GM23338 (cell line): ENCODE measurements around the gene KLHL4. TPM values are rescaled to one million over a fixed set of nuclear protein-coding genes. Genes with fewer than 3 reads are reported as not detected.

Experiments used
- ATAC-seq: fragments of 200-7000 bp; cut with Tn5 transposase; 3 replicates; pipeline ENCODE4 v1.9.1; 2020
- DNase-seq: peaks from one replicate; pipeline ENCODE4 v3.0.0-alpha.2; 2015; ENCODE audit warnings: low spot score
- H2AFZ ChIP-seq: fragments of 200-600 bp; sonication (generic); 2 replicates; pipeline ENCODE4 v1.8.0; 2016; ENCODE audit warnings: antibody characterized with exemption, mild to moderate bottlenecking, moderate library complexity
- H3F3A ChIP-seq: fragments of 200-600 bp; sonication (generic); replicated peaks from 2 replicates; pipeline ENCODE4 v1.8.0; 2017; ENCODE audit warnings: antibody characterized with exemption, mixed run types, low read depth
- H3K27ac ChIP-seq: fragments of 200-600 bp; sonication (generic); 2 replicates; pipeline ENCODE4 v1.6.1; 2016; ENCODE audit warnings: low read depth
- H3K27me3 ChIP-seq: fragments of 200-600 bp; sonication (generic); 2 replicates; pipeline ENCODE4 v1.8.0; 2016; ENCODE audit warnings: mild to moderate bottlenecking, mixed run types, moderate library complexity; ENCODE audit not compliant: insufficient read depth
- H3K36me3 ChIP-seq: fragments of 200-600 bp; sonication (generic); 2 replicates; pipeline ENCODE4 v1.8.0; 2016; ENCODE audit warnings: mild to moderate bottlenecking; ENCODE audit not compliant: insufficient read depth
- H3K4me1 ChIP-seq: fragments of 200-600 bp; sonication (generic); 2 replicates; pipeline ENCODE4 v1.8.0; 2016; ENCODE audit warnings: mild to moderate bottlenecking, moderate library complexity; ENCODE audit not compliant: insufficient read depth
- H3K4me2 ChIP-seq: fragments of 200-600 bp; sonication (generic); 2 replicates; pipeline ENCODE4 v1.7.1; 2017; ENCODE audit warnings: mixed run types
- H3K4me3 ChIP-seq: fragments of 200-600 bp; sonication (generic); 2 replicates; pipeline ENCODE4 v1.6.1; 2016; ENCODE audit warnings: mixed run types
- H3K79me2 ChIP-seq: fragments of 200-600 bp; sonication (generic); replicated peaks from 2 replicates; pipeline ENCODE4 v1.8.0; 2017; ENCODE audit warnings: mild to moderate bottlenecking; ENCODE audit not compliant: insufficient read depth
- H3K9me2 ChIP-seq: fragments of 200-600 bp; sonication (generic); 2 replicates; pipeline ENCODE4 v1.8.0; 2017; ENCODE audit not compliant: insufficient read depth
- H4K20me1 ChIP-seq: fragments of 200-600 bp; sonication (generic); replicated peaks from 2 replicates; pipeline ENCODE4 v1.8.0; 2017; ENCODE audit warnings: mild to moderate bottlenecking; ENCODE audit not compliant: insufficient read depth
- H3K27ac Mint-ChIP-seq: 2 replicates; pipeline ENCODE4 v1.8.0; 2020; ENCODE audit warnings: inconsistent platforms, mild to moderate bottlenecking, moderate library complexity, mixed read lengths
- H3K27me3 Mint-ChIP-seq: 3 replicates; pipeline ENCODE4 v1.8.0; 2022; ENCODE audit warnings: low read depth, mild to moderate bottlenecking, moderate library complexity, mixed read lengths, inconsistent platforms; ENCODE audit not compliant: insufficient read depth, poor library complexity
- H3K36me3 Mint-ChIP-seq: 3 replicates; pipeline ENCODE4 v1.8.0; 2021; ENCODE audit warnings: low read depth, mild to moderate bottlenecking, inconsistent platforms, moderate library complexity, mixed read lengths
- H3K4me1 Mint-ChIP-seq: 3 replicates; pipeline ENCODE4 v1.8.0; 2020; ENCODE audit warnings: mild to moderate bottlenecking, inconsistent platforms, mixed read lengths
- H3K4me3 Mint-ChIP-seq: 3 replicates; pipeline ENCODE4 v1.8.0; 2021; ENCODE audit warnings: moderate library complexity, mild to moderate bottlenecking, inconsistent platforms, mixed read lengths
- H3K9me3 Mint-ChIP-seq: 3 replicates; pipeline ENCODE4 v1.8.0; 2020; ENCODE audit warnings: moderate library complexity, mild to moderate bottlenecking, inconsistent platforms, mixed read lengths
- CTCF ChIP-seq, 2 experiments: fragments of 200-600 bp in 1 of 2; sonication (generic) in 1 of 2; conservative IDR thresholded peaks; 2 replicates each; pipeline versions ENCODE4 v1.5.1 to v1.6.1; 2016 to 2017; ENCODE audit warnings: antibody characterized with exemption in 2 of 2, low read depth in 2 of 2, mild to moderate bottlenecking in 2 of 2, moderate library complexity in 1 of 2
- polyA plus RNA-seq: library from polyadenylated mRNA; unstranded; fragments of >200 nt; fragmentation: Nextera tagmentation; extraction: Ambion mirVana; gene quantifications from 2 replicates; pipeline ENCODE4 v1.2.1, GENCODE V29; 2016
- total RNA-seq: library from RNA; depleted of rRNA; stranded (reverse); fragments of >200 nt; shearing (Covaris generic); gene quantifications from 2 replicates; pipeline ENCODE4 v1.2.3, GENCODE V29; 2014
- TF ChIP-seq, protein P1 (sequence below): fragments of 250-450 bp; sonication (Bioruptor Pico); IDR thresholded peaks from 2 replicates; pipeline ENCODE4 v1.5.0; 2020; ENCODE audit warnings: mild to moderate bottlenecking, moderate library complexity

KLHL4 gene
- total and polyA plus RNA-seq, 2 experiments from 2014 or later: 1.8 to 6.2 TPM

DNA sequence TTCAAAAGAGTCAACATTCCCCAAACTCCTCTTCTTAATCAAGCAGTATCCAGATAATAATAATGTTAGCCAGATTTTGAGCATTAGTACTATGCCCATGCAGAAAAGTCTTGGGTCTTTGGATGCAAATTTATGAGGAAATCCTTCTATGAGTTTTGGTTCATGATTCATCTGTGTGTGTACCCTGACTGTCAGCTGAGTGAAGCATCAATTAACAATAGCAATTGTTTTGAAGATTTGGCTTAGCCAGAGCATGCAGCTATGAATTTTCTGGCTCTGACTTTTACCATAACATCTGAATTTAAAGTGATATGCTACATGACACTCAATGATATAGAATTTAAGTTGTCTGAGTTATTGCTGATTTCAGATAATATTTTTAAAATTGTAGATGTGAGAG, 145.8 kb downstream of the KLHL4 start (continued):
- TF ChIP-seq, protein P1, sequence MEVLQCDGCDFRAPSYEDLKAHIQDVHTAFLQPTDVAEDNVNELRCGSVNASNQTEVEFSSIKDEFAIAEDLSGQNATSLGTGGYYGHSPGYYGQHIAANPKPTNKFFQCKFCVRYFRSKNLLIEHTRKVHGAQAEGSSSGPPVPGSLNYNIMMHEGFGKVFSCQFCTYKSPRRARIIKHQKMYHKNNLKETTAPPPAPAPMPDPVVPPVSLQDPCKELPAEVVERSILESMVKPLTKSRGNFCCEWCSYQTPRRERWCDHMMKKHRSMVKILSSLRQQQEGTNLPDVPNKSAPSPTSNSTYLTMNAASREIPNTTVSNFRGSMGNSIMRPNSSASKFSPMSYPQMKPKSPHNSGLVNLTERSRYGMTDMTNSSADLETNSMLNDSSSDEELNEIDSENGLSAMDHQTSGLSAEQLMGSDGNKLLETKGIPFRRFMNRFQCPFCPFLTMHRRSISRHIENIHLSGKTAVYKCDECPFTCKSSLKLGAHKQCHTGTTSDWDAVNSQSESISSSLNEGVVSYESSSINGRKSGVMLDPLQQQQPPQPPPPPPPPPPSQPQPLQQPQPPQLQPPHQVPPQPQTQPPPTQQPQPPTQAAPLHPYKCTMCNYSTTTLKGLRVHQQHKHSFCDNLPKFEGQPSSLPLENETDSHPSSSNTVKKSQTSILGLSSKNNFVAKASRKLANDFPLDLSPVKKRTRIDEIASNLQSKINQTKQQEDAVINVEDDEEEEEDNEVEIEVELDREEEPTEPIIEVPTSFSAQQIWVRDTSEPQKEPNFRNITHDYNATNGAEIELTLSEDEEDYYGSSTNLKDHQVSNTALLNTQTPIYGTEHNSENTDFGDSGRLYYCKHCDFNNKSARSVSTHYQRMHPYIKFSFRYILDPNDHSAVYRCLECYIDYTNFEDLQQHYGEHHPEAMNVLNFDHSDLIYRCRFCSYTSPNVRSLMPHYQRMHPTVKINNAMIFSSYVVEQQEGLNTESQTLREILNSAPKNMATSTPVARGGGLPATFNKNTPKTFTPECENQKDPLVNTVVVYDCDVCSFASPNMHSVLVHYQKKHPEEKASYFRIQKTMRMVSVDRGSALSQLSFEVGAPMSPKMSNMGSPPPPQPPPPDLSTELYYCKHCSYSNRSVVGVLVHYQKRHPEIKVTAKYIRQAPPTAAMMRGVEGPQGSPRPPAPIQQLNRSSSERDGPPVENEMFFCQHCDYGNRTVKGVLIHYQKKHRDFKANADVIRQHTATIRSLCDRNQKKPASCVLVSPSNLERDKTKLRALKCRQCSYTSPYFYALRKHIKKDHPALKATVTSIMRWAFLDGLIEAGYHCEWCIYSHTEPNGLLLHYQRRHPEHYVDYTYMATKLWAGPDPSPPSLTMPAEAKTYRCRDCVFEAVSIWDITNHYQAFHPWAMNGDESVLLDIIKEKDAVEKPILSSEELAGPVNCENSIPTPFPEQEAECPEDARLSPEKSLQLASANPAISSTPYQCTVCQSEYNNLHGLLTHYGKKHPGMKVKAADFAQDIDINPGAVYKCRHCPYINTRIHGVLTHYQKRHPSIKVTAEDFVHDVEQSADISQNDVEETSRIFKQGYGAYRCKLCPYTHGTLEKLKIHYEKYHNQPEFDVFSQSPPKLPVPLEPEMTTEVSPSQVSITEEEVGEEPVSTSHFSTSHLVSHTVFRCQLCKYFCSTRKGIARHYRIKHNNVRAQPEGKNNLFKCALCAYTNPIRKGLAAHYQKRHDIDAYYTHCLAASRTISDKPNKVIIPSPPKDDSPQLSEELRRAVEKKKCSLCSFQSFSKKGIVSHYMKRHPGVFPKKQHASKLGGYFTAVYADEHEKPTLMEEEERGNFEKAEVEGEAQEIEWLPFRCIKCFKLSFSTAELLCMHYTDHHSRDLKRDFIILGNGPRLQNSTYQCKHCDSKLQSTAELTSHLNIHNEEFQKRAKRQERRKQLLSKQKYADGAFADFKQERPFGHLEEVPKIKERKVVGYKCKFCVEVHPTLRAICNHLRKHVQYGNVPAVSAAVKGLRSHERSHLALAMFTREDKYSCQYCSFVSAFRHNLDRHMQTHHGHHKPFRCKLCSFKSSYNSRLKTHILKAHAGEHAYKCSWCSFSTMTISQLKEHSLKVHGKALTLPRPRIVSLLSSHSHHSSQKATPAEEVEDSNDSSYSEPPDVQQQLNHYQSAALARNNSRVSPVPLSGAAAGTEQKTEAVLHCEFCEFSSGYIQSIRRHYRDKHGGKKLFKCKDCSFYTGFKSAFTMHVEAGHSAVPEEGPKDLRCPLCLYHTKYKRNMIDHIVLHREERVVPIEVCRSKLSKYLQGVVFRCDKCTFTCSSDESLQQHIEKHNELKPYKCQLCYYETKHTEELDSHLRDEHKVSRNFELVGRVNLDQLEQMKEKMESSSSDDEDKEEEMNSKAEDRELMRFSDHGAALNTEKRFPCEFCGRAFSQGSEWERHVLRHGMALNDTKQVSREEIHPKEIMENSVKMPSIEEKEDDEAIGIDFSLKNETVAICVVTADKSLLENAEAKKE (CRISPR knock-in tag): no peak

DNA sequence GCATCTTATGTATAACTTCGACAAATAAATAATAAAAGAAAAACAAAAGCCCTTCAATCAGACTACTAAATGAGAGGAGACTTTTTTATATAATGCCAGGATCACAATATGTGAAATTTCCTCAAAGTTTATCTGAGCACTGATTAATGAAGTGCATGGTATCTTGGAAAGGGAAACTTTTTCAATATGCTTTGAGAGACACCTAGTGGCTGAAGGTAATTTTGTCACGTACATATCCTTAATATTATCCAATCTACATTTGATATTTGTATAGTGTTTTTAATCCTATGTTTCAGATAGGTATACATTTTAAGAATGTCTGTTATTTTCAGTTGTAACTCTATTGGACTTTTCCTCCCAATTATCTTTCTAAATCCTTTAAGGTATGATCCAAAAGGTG, 146.8 kb downstream of the KLHL4 start:
- no peaks in the 10 kb centered on the region for H3K27me3 ChIP-seq
- Mint-ChIP-seq H3K4me3 (no peak overlapping the region), H3K36me3 (peaks cover 5% of the 10 kb centered on the region; the same call in 2 of the 3 replicates), H3K4me1 (peaks cover 8% of the 10 kb centered on the region; the same call in 2 of the 3 replicates), H3K9me3 (no peaks in the 10 kb centered on the region), H3K27ac (no peak overlapping the region), H3K27me3 (no peaks in the 10 kb centered on the region)
- H3K4me1 ChIP-seq: peaks cover 6% of the 10 kb centered on the region; the same call in 1 of the 2 replicates
- peak; percentile 48 to 67 for TF ChIP-seq CTCF (conservative IDR thresholded peaks at IDR 0.05; ENCODE audit: low read depth in 2 of 2)
- TF ChIP-seq, protein P1 (CRISPR knock-in tag): no peak
- H3K4me3 ChIP-seq: no peak overlapping the region
- no peak overlapping the region for H3K4me2 ChIP-seq
- H2AFZ ChIP-seq: no peak overlapping the region
- H4K20me1 ChIP-seq: no peaks in the 10 kb centered on the region
- no peaks in the 10 kb centered on the region for H3K79me2 ChIP-seq
- H3K9me2 ChIP-seq: no peaks in the 10 kb centered on the region
- peak; percentile 43 for DNase-seq
- H3F3A ChIP-seq: no peaks in the 10 kb centered on the region
- H3K27ac ChIP-seq: no peak overlapping the region
- no peak for ATAC-seq
- H3K36me3 ChIP-seq: no peaks in the 10 kb centered on the region
